AG04449 (cell line): ENCODE results near the gene SSBP3.

Source experiments
- CTCF ChIA-PET: fragments of 350-600 bp; formaldehyde crosslinking; extraction: SDS; loops from one replicate; lab custom pipeline; 2021; ENCODE audit warnings: antibody characterized with exemption; lab: Yijun Ruan, JAX
- POLR2A ChIA-PET: fragments of 400-600, 350-600 bp; formaldehyde crosslinking; extraction: SDS; loops from one replicate; lab custom pipeline; 2020; ENCODE audit warnings: antibody characterized with exemption, inconsistent platforms; lab: Yijun Ruan, JAX
- DNase-seq: peaks from one replicate; pipeline ENCODE4 v3.0.0-alpha.2; 2010; ENCODE audit warnings: low read depth, low spot score
- H3K4me3 ChIP-seq: 2 replicates; pipeline ENCODE4 v1.5.1; 2011; ENCODE audit warnings: low read depth, mild to moderate bottlenecking, control low read depth, low read length
- CTCF ChIP-seq: IDR thresholded peaks from one replicate; pipeline ENCODE4 v1.5.1; 2011; ENCODE audit warnings: mild to moderate bottlenecking, moderate library complexity, low read length, control low read depth, inconsistent platforms; ENCODE audit not compliant: insufficient read depth; ENCODE audit errors: missing control alignments

Gene SSBP3

GRCh38 chr1:54207287-54207686 is 198.9 kb downstream of the SSBP3 start:
- no peak for TF ChIP-seq CTCF
- DNase-seq = no peak
- CTCF ChIA-PET = no interaction called here
- POLR2A ChIA-PET = no interaction called here
- no peak overlapping the region for H3K4me3 ChIP-seq

DNA sequence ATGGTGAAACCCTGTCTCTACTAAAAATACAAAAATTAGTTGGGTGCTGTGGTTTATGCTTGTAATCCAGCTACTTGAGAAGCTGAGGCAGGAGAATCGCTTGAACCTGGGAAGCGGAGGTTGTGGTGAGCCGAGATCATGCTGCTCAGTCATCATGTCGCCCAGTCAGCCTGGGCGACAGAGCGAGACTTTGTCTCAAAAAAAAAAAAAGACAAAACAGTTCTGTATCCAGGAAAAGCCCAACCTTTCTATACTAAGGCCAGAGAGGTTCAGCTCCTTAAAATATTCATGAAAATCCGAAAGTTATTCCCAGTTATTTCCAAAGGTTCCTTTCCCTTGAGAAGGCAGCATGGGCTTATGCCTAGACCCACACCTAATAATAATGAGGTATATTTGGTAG is 202.0 kb downstream of the SSBP3 start:
- no peak overlapping the region for H3K4me3 ChIP-seq
- ChIA-PET CTCF (interaction anchor here (3.1 kb wide), 1 partner anchor 78 kb away, joined by 9 read pairs; no protein-coding TSS in a partner anchor), POLR2A (no interaction called here)
- TF ChIP-seq CTCF = no peak
- no peak for DNase-seq

GRCh38 chr1:54200519-54200997 is 205.6 kb downstream of the SSBP3 start:
- ChIA-PET CTCF (interaction anchor here (1.1 to 2.8 kb wide), 9 partner anchors 11 to 289 kb away, joined by 3 to 12 read pairs (median 6); no protein-coding TSS in a partner anchor), POLR2A (interaction anchor here (1.0 to 1.6 kb wide), 3 partner anchors 47 to 207 kb away, joined by 3 to 6 read pairs (median 3); no protein-coding TSS in a partner anchor)
- H3K4me3 ChIP-seq = peak overlapping the region; percentile 95
- TF ChIP-seq CTCF = no peak
- DNase-seq = no peak

DNA sequence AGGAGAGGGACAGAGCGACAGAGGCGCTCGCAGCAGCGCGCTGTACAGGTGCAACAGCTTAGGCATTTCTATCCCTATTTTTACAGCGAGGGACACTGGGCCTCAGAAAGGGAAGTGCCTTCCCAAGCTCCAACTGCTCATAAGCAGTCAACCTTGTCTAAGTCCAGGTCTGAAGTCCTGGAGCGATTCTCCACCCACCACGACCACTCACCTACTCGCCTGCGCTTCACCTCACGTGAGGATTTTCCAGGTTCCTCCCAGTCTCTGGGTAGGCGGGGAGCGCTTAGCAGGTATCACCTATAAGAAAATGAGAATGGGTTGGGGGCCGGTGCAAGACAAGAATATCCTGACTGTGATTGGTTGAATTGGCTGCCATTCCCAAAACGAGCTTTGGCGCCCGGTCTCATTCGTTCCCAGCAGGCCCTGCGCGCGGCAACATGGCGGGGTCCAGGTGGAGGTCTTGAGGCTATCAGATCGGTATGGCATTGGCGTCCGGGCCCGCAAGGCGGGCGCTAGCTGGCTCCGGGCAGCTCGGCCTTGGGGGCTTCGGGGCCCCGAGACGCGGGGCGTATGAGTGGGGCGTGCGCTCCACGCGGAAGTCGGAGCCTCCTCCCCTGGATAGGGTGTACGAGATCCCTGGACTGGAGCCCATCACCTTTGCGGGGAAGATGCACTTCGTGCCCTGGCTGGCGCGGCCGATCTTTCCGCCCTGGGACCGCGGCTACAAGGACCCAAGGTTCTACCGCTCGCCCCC is 206.3 kb downstream of the SSBP3 start, which contains the start of the genes CYB5RL and MRPL37:
Gene CYB5RL (minus strand): TSS at position 266 of the 754 bp plus-strand sequence. CDS start 4,414 bp downstream, outside the sequence.
Gene MRPL37 (plus strand): TSS at position 403 of the 754 bp plus-strand sequence. CDS start 77 bp downstream, at position 480.
- ChIA-PET CTCF (interaction anchor here (1.0 to 2.8 kb wide), 7 partner anchors 18 to 290 kb away, joined by 3 to 12 read pairs (median 6); no protein-coding TSS in a partner anchor), POLR2A (interaction anchor here (0.6 to 1.6 kb wide), 6 partner anchors 29 to 208 kb away, joined by 3 to 6 read pairs (median 3); no protein-coding TSS in a partner anchor)
- peak; percentile 78 for DNase-seq
- peak within 1 kb of the TSS; percentile 95 for H3K4me3 ChIP-seq
- TF ChIP-seq CTCF = no peak

DNA sequence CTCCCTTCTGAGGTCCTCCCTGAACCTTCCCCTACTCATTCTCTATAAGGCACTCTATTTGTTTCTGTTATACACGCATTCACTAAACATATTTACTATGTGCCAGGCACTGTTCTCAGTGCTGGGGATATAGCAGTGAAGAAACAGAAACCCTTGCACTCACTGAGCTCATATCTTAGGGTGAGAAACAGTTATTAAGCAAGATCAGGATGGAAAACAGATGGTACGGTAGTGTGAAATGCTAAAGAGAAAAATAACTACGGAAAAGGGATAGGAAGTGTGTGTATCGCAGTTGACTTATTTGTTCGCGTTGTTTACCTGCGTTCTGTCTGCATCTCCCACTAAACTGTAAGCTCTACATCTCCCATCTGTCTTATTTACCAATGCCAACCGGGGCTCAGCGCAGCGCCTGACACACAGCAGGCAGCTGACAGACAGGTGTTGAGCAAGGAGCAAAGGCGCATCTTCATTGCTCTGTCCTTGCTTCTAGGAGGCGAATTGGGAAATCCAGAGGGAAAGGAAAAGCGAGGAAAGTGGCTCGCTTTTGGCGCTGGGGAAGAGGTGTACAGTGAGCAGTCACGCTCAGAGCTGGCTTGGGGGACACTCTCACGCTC is 206.9 kb downstream of the SSBP3 start:
- POLR2A ChIA-PET = interaction anchor here (0.6 to 1.6 kb wide), 4 partner anchors 46 to 81 kb away, joined by 3 to 6 read pairs (median 3); no protein-coding TSS in a partner anchor
- peak overlapping the region; percentile 95 for H3K4me3 ChIP-seq
- DNase-seq = no peak
- TF ChIP-seq CTCF = no peak
- CTCF ChIA-PET = interaction anchor here (0.9 to 2.8 kb wide), 9 partner anchors 13 to 290 kb away, joined by 3 to 12 read pairs (median 4); no protein-coding TSS in a partner anchor
